HG03025 (cell line): ENCODE measurements around the gene VSIG10.
"Not testable (repeated sequence)": the region's sequence is repeated elsewhere in the genome, so short reads cannot be mapped to it uniquely, and the experiment has no call there.

Experiments used
- ATAC-seq: cut with Tn5 transposase; IDR thresholded peaks from one replicate; pipeline ENCODE4 v1.9.1; 2021; ENCODE audit warnings: mild to moderate bottlenecking, moderate library complexity; ENCODE audit not compliant: unreplicated experiment, low FRiP score

VSIG10 gene

GRCh38 chr12:118103601-118104382 is at the start of gene VSIG10:
Gene VSIG10 (minus strand): TSS chr12:118104011. CDS start chr12:118103671, 340 bp downstream.
- ATAC-seq: no peak

GRCh38 chr12:118151755-118152154 is 47.9 kb upstream of the VSIG10 start:
- no peak for ATAC-seq

GRCh38 chr12:118150625-118151024 is 46.8 kb upstream of the VSIG10 start:
- ATAC-seq: no peak

GRCh38 chr12:118148287-118148686 is 44.5 kb upstream of the VSIG10 start:
- ATAC-seq: no peak

GRCh38 chr12:118145798-118146156 is 42.0 kb upstream of the VSIG10 start:
- ATAC-seq: no peak

GRCh38 chr12:118145113-118145797 is 41.4 kb upstream of the VSIG10 start:
- ATAC-seq: peak; percentile 67

- no peak for ATAC-seq
These were observed 40.7 kb upstream of the VSIG10 start for GRCh38 chr12:118144499-118144898.

- ATAC-seq: no peak
These were observed 37.0 kb upstream of the VSIG10 start for GRCh38 chr12:118140825-118141224.

- no peak for ATAC-seq
These were observed 33.4 kb upstream of the VSIG10 start for GRCh38 chr12:118137148-118137678.

GRCh38 chr12:118136559-118137003 is 32.8 kb upstream of the VSIG10 start:
- ATAC-seq: peak; percentile 32

- peak; percentile 91 for ATAC-seq
These were observed 32.2 kb upstream of the VSIG10 start, which contains the start of gene PEBP1 for GRCh38 chr12:118135788-118136558. Gene PEBP1 (plus strand): TSS chr12:118136124. CDS start chr12:118136210, 86 bp downstream.

- not testable (repeated sequence) for ATAC-seq
These were observed 25.6 kb upstream of the VSIG10 start for GRCh38 chr12:118129436-118129835.

- ATAC-seq: no peak
These were observed 24.1 kb upstream of the VSIG10 start for GRCh38 chr12:118127867-118128266.

- no peak for ATAC-seq
These were observed 22.4 kb upstream of the VSIG10 start for GRCh38 chr12:118126119-118126757.

- no peak for ATAC-seq
These were observed 21.9 kb upstream of the VSIG10 start for GRCh38 chr12:118125743-118126118.

- ATAC-seq: no peak
These were observed 20.6 kb upstream of the VSIG10 start for GRCh38 chr12:118124333-118124874.

- ATAC-seq: no peak
These were observed 18.5 kb upstream of the VSIG10 start for GRCh38 chr12:118122264-118122663.

GRCh38 chr12:118120579-118121363 is 17.0 kb upstream of the VSIG10 start:
- no peak for ATAC-seq

- ATAC-seq: no peak
These were observed 15.7 kb upstream of the VSIG10 start for GRCh38 chr12:118119449-118119879.
